Measurements from ENCODE around the gene HRH2. TPM values are rescaled to one million over a fixed set of nuclear protein-coding genes. Genes with fewer than 3 reads are reported as not detected.

HRH2 gene
- total RNA-seq, 1 donor from 2014 or later: 2.9 TPM

DNA sequence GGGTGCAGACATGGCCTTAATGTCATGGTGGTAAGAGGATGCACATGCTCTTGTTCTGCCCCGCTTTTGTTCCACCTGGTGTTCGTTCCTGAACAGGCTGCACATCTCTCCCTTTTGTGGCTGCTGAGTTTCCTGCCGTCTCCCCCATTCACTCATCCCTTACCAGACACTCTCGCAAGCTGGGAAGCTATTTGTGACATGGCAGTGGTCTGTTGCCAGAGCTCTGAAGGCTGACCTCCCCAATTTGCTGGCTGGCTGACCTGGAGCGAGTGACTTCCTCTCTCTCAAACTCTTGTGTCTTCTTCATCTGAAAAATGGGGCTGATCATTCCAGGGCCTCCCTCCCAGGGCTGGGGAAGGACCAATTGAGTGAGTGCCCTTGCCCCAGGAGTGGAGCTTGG lies 35.9 kb downstream of the HRH2 start:
- Mint-ChIP-seq H3K36me3 (no peaks in the 10 kb centered on the region), H3K27me3 (peaks cover 24% of the 10 kb centered on the region), H3K4me3 (no peak overlapping the region), H3K4me1 (ENCODE audit: unreplicated experiment) (peaks cover 12% of the 10 kb centered on the region), H3K27ac (no peak overlapping the region), H3K9me3 (no peaks in the 10 kb centered on the region)
- DNase-seq (ENCODE audit: extremely low spot score, unreplicated experiment): no peak
- TF ChIP-seq, protein P1, sequence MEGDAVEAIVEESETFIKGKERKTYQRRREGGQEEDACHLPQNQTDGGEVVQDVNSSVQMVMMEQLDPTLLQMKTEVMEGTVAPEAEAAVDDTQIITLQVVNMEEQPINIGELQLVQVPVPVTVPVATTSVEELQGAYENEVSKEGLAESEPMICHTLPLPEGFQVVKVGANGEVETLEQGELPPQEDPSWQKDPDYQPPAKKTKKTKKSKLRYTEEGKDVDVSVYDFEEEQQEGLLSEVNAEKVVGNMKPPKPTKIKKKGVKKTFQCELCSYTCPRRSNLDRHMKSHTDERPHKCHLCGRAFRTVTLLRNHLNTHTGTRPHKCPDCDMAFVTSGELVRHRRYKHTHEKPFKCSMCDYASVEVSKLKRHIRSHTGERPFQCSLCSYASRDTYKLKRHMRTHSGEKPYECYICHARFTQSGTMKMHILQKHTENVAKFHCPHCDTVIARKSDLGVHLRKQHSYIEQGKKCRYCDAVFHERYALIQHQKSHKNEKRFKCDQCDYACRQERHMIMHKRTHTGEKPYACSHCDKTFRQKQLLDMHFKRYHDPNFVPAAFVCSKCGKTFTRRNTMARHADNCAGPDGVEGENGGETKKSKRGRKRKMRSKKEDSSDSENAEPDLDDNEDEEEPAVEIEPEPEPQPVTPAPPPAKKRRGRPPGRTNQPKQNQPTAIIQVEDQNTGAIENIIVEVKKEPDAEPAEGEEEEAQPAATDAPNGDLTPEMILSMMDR (conservative IDR thresholded peaks at IDR 0.05): no peak

- TF ChIP-seq, protein P1 (conservative IDR thresholded peaks at IDR 0.05): no peak
- Mint-ChIP-seq H3K27ac (no peak overlapping the region), H3K27me3 (peaks cover 16% of the 10 kb centered on the region), H3K4me1 (ENCODE audit: unreplicated experiment) (peaks cover 12% of the 10 kb centered on the region), H3K4me3 (no peak overlapping the region), H3K36me3 (no peaks in the 10 kb centered on the region), H3K9me3 (no peaks in the 10 kb centered on the region)
- DNase-seq (ENCODE audit: extremely low spot score, unreplicated experiment): no peak
These were observed 36.7 kb downstream of the HRH2 start for GRCh38 chr5:175694371-175695160.

DNA sequence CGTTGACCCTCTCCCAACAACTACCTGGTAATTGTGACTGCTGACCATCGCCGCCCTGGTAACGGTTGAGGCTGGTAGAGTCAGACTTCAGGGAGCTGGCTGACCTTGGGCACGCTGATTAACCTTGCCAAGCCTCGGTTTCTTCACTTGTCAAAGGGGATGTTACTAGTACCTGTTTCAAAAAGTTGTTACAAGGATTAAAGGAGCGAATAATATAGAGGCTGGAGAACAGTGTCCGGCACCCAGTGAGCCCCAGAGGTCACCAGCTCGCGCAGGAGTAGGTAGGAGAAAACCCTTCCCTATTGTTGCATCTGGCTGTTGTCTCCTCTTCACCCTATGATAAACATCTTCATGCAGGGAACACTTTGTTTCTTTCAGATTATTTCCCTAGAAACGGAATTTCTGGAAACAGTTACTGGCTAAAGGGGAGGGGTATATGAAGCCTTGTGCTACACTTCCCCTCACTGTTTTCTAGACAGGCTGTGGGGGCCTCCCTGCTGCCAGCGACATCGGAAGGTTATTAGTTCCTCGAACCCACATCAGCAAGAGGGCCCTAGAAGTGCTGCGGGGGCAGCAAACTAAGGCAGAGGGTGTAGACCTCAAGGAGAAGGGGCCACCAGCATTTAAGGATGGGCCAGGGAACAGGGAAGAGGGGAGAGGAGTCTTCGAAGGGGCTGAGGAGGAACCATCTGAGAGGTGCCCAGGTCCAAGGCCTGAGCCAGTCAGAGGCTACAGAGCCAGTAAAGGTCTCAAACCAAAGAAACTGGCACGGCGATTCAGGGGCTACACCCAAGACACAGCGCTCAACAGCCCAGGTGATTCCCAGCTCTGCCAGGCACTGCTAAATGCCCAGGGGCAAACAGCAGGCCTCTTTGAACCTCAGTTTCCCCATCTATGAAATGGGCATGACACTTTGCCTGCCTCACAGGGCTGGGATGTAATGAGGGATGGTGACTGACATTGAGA lies 37.6 kb downstream of the HRH2 start:
- peaks cover 12% of the 10 kb centered on the region for H3K4me1 Mint-ChIP-seq (ENCODE audit: unreplicated experiment)
- H3K4me3 Mint-ChIP-seq: no peak overlapping the region
- no peaks in the 10 kb centered on the region for H3K9me3 Mint-ChIP-seq
- H3K27ac Mint-ChIP-seq: no peak overlapping the region
- TF ChIP-seq, protein P1 (conservative IDR thresholded peaks at IDR 0.05): no peak
- H3K36me3 Mint-ChIP-seq: no peaks in the 10 kb centered on the region
- DNase-seq (ENCODE audit: extremely low spot score, unreplicated experiment): no peak
- H3K27me3 Mint-ChIP-seq: peaks cover 18% of the 10 kb centered on the region

DNA sequence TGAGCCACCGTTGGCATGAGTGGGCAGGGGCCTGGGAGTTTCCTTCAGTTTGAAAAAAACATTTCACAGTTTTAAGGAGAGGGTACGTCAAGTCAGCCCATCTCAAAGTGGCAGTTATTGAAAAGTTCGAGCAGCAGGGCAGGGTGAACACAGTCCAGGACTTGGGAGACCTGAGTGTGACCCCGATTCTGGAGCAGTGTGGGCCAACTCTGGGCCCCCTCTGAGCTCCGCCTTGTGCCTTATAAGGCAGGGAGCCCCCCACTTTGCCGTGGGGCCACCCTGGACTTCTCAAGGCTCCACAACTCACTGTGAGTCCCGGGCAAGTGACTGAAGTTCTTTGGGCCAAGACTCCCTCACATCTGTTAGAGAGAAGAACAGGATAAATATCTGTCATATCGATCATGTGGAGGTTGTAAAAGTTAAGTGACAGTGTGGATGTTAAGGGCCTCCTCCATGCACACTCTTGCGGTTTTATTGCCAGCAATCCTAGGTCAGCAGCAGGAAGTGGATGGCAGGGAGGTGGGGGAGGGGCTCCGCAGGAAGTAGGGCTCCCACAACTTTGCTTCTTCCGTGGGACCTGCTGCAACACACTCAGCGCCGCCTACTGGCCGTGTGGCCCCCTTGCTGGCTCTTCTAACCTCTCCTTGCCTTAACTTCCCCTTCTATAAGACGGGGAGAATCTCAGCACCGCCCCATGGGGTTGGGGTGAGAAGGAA lies 38.4 kb downstream of the HRH2 start:
- peaks cover 12% of the 10 kb centered on the region for H3K4me1 Mint-ChIP-seq (ENCODE audit: unreplicated experiment)
- H3K9me3 Mint-ChIP-seq: no peaks in the 10 kb centered on the region
- TF ChIP-seq, protein P1 (conservative IDR thresholded peaks at IDR 0.05): peak; percentile 75
- no peak for DNase-seq (ENCODE audit: extremely low spot score, unreplicated experiment)
- H3K4me3 Mint-ChIP-seq: no peak overlapping the region
- peaks cover 12% of the 10 kb centered on the region for H3K27me3 Mint-ChIP-seq
- no peak overlapping the region for H3K27ac Mint-ChIP-seq
- H3K36me3 Mint-ChIP-seq: no peaks in the 10 kb centered on the region

- Mint-ChIP-seq H3K27me3 (peaks cover 12% of the 10 kb centered on the region), H3K36me3 (no peaks in the 10 kb centered on the region), H3K9me3 (no peaks in the 10 kb centered on the region), H3K4me3 (no peak overlapping the region), H3K4me1 (ENCODE audit: unreplicated experiment) (peaks cover 12% of the 10 kb centered on the region), H3K27ac (no peak overlapping the region)
- TF ChIP-seq, protein P1 (conservative IDR thresholded peaks at IDR 0.05): no peak
- DNase-seq (ENCODE audit: extremely low spot score, unreplicated experiment): no peak
These were observed 39.0 kb downstream of the HRH2 start for GRCh38 chr5:175696855-175697198.
